ENCODE results near the gene HS6ST1.

HS6ST1 gene

GRCh38 chr2:128354161-128354560, 35.5 kb upstream of the HS6ST1 start (continued):
- TF ChIP-seq ZC3H10 (CRISPR knock-in tag; IDR thresholded peaks at IDR 0.05) = no peak

- TF ChIP-seq ZC3H10 (CRISPR knock-in tag; IDR thresholded peaks at IDR 0.05) (no peak), POU6F1 (CRISPR knock-in tag; IDR thresholded peaks at IDR 0.05; ENCODE audit: borderline replicate concordance, low read depth) (no peak), BACH2 (CRISPR knock-in tag; IDR thresholded peaks at IDR 0.05; ENCODE audit: borderline replicate concordance) (no peak), ARNTL (CRISPR knock-in tag; IDR thresholded peaks at IDR 0.05; ENCODE audit: borderline replicate concordance, low read depth) (no peak), CSRNP3 (CRISPR knock-in tag; IDR thresholded peaks at IDR 0.05) (no peak), RARB (CRISPR knock-in tag; IDR thresholded peaks at IDR 0.05) (no peak), ZNF565 (CRISPR knock-in tag; conservative IDR thresholded peaks at IDR 0.05; ENCODE audit: low read depth) (no peak), ZFP3 (CRISPR knock-in tag; IDR thresholded peaks at IDR 0.05) (no peak), ZNF8 (CRISPR knock-in tag; IDR thresholded peaks at IDR 0.05) (no peak), PATZ1 (CRISPR knock-in tag; IDR thresholded peaks at IDR 0.05; ENCODE audit: borderline replicate concordance) (no peak), CREB5 (CRISPR knock-in tag; IDR thresholded peaks at IDR 0.05; ENCODE audit: low read depth) (no peak)
Observed at GRCh38 chr2:128350736-128351135, 32.1 kb upstream of the HS6ST1 start.

GRCh38 chr2:128348701-128349100, 30.0 kb upstream of the HS6ST1 start:
- TF ChIP-seq PATZ1 (CRISPR knock-in tag; IDR thresholded peaks at IDR 0.05; ENCODE audit: borderline replicate concordance) = no peak
- no peak for TF ChIP-seq ZNF70 (CRISPR knock-in tag; IDR thresholded peaks at IDR 0.05)
- no peak for TF ChIP-seq CREB5 (CRISPR knock-in tag; IDR thresholded peaks at IDR 0.05; ENCODE audit: low read depth)
- no peak for TF ChIP-seq OSR1 (CRISPR knock-in tag; IDR thresholded peaks at IDR 0.05)
- TF ChIP-seq ZFP3 (CRISPR knock-in tag; IDR thresholded peaks at IDR 0.05) = no peak
- no peak for TF ChIP-seq POU6F1 (CRISPR knock-in tag; IDR thresholded peaks at IDR 0.05; ENCODE audit: borderline replicate concordance, low read depth)
- TF ChIP-seq ISL1 (CRISPR knock-in tag; IDR thresholded peaks at IDR 0.05) = no peak
- no peak for TF ChIP-seq ARNTL (CRISPR knock-in tag; IDR thresholded peaks at IDR 0.05; ENCODE audit: borderline replicate concordance, low read depth)
- TF ChIP-seq ZFP30 (CRISPR knock-in tag; IDR thresholded peaks at IDR 0.05) = no peak
- TF ChIP-seq ESRRG (CRISPR knock-in tag; IDR thresholded peaks at IDR 0.05) = no peak
- TF ChIP-seq PPARA (CRISPR knock-in tag; IDR thresholded peaks at IDR 0.05; ENCODE audit: borderline replicate concordance) = no peak
- TF ChIP-seq ZC3H10 (CRISPR knock-in tag; IDR thresholded peaks at IDR 0.05) = no peak
- no peak for TF ChIP-seq ZNF8 (CRISPR knock-in tag; IDR thresholded peaks at IDR 0.05)
- no peak for TF ChIP-seq ZNF565 (CRISPR knock-in tag; conservative IDR thresholded peaks at IDR 0.05; ENCODE audit: low read depth)
- no peak for TF ChIP-seq TSHZ2 (CRISPR knock-in tag; IDR thresholded peaks at IDR 0.05)
- no peak for TF ChIP-seq BACH2 (CRISPR knock-in tag; IDR thresholded peaks at IDR 0.05; ENCODE audit: borderline replicate concordance)
- TF ChIP-seq CSDC2 (CRISPR knock-in tag; IDR thresholded peaks at IDR 0.05) = no peak
- no peak for TF ChIP-seq TOX (CRISPR knock-in tag; IDR thresholded peaks at IDR 0.05; ENCODE audit: borderline replicate concordance)
- TF ChIP-seq GLIS3 (CRISPR knock-in tag; IDR thresholded peaks at IDR 0.05) = no peak
- TF ChIP-seq CSRNP3 (CRISPR knock-in tag; IDR thresholded peaks at IDR 0.05) = no peak
- ATAC-seq = no peak

More at GRCh38 chr2:128350736-128351135, 32.1 kb upstream of the HS6ST1 start:
- no peak for ATAC-seq
